ENCODE results near the gene EPS15. TPM values are rescaled to one million over a fixed set of nuclear protein-coding genes. Genes with fewer than 3 reads are reported as not detected.

Gene EPS15
- polyA plus RNA-seq, 1 donor = 52.3 TPM

- no peak for DNase-seq
Observed at GRCh38 chr1:51316113-51316845, 202.8 kb downstream of the EPS15 start.

- no peak for DNase-seq
Observed at GRCh38 chr1:51314974-51315373, 204.1 kb downstream of the EPS15 start.

GRCh38 chr1:51313961-51314777 lies 204.9 kb downstream of the EPS15 start:
- DNase-seq = no peak

- DNase-seq = no peak
Observed at GRCh38 chr1:51313268-51313852, 205.7 kb downstream of the EPS15 start.

GRCh38 chr1:51312718-51313117 lies 206.3 kb downstream of the EPS15 start:
- no peak for DNase-seq

- DNase-seq = no peak
Observed at GRCh38 chr1:51311826-51312225, 207.2 kb downstream of the EPS15 start.

- no peak for DNase-seq
Observed at GRCh38 chr1:51310871-51311613, 208.0 kb downstream of the EPS15 start.

- DNase-seq = no peak
Observed at GRCh38 chr1:51309291-51309690, 209.8 kb downstream of the EPS15 start.

GRCh38 chr1:51308636-51309035 lies 210.4 kb downstream of the EPS15 start:
- DNase-seq = no peak

- DNase-seq = no peak
Observed at GRCh38 chr1:51306950-51307349, 212.1 kb downstream of the EPS15 start.

- DNase-seq = no peak
Observed at GRCh38 chr1:51305371-51305823, 213.7 kb downstream of the EPS15 start.

GRCh38 chr1:51304360-51304759 lies 214.7 kb downstream of the EPS15 start:
- DNase-seq = no peak

Other genes starting within 250 kb of the EPS15 start
- gene TTC39A, start 188.7 kb downstream of the EPS15 start, polyA plus RNA-seq (ENCODE audit: insufficient read length) = 9.7 TPM
- gene OSBPL9, start 97.8 kb upstream of the EPS15 start, polyA plus RNA-seq (ENCODE audit: insufficient read length) = 165 TPM

All from left kidney (tissue), 2 donors.